Measurements from ENCODE around the gene F13B.
"Not testable (repeated sequence)": the region's sequence is repeated elsewhere in the genome, so short reads cannot be mapped to it uniquely, and the experiment has no call there.

F13B gene

GRCh38 chr1:197066719-197067456 lies at the start of gene F13B:
Gene F13B (minus strand): TSS chr1:197067260. CDS start chr1:197067223, 37 bp downstream.
- no peak for DNase-seq

- no peak for DNase-seq
These were observed 49.1 kb upstream of the F13B start for GRCh38 chr1:197116156-197116555.

GRCh38 chr1:197106869-197107268 lies 39.8 kb upstream of the F13B start:
- no peak for DNase-seq

GRCh38 chr1:197103300-197103699 lies 36.2 kb upstream of the F13B start:
- DNase-seq = no peak

- no peak for DNase-seq
These were observed 34.9 kb upstream of the F13B start for GRCh38 chr1:197101978-197102377.

GRCh38 chr1:197100677-197101076 lies 33.6 kb upstream of the F13B start:
- DNase-seq = no peak

- DNase-seq = no peak
These were observed 32.4 kb upstream of the F13B start for GRCh38 chr1:197099444-197099843.

GRCh38 chr1:197096971-197097370 lies 29.9 kb upstream of the F13B start:
- not testable (repeated sequence) for DNase-seq

- DNase-seq = no peak
These were observed 29.1 kb upstream of the F13B start for GRCh38 chr1:197096137-197096536.

- no peak for DNase-seq
These were observed 26.3 kb upstream of the F13B start for GRCh38 chr1:197093226-197093885.

- no peak for DNase-seq
These were observed 25.5 kb upstream of the F13B start for GRCh38 chr1:197092491-197093023.

- DNase-seq = no peak
These were observed 16.4 kb upstream of the F13B start for GRCh38 chr1:197083474-197083873.

GRCh38 chr1:197081117-197081753 lies 14.2 kb upstream of the F13B start:
- DNase-seq = no peak

- DNase-seq = no peak
These were observed 13.3 kb upstream of the F13B start for GRCh38 chr1:197080323-197080722.

- DNase-seq = no peak
These were observed 9.5 kb upstream of the F13B start for GRCh38 chr1:197076585-197076984.

- no peak for DNase-seq
These were observed 6.9 kb upstream of the F13B start for GRCh38 chr1:197073978-197074377.

- no peak for DNase-seq
These were observed 378 bp upstream of the F13B start for GRCh38 chr1:197067457-197067818.

GRCh38 chr1:197066277-197066676 lies 783 bp downstream of the F13B start:
- DNase-seq = no peak

- DNase-seq = no peak
These were observed 1.5 kb downstream of the F13B start for GRCh38 chr1:197065559-197065958.

GRCh38 chr1:197063212-197063611 lies 3.8 kb downstream of the F13B start:
- DNase-seq = no peak

- no peak for DNase-seq
These were observed 4.4 kb downstream of the F13B start for GRCh38 chr1:197062692-197063091.

GRCh38 chr1:197049100-197049499 lies 18.0 kb downstream of the F13B start:
- no peak for DNase-seq

GRCh38 chr1:197042676-197043341 lies 24.3 kb downstream of the F13B start:
- no peak for DNase-seq
